Adipocyte (in vitro differentiated cells): ENCODE results near the gene RIN3.
"Not testable (repeated sequence)": the region's sequence is repeated elsewhere in the genome, so short reads cannot be mapped to it uniquely, and the experiment has no call there.

Source experiments
- DNase-seq: peaks from one replicate; pipeline ENCODE4 v3.0.0-alpha.2; 2015; ENCODE audit warnings: low read depth
- H3K27me3 ChIP-seq: replicated peaks from 2 replicates; pipeline ENCODE4 v1.7.0; 2013; ENCODE audit warnings: mild to moderate bottlenecking, low read length, moderate library complexity; ENCODE audit not compliant: control insufficient read depth, insufficient read depth
- H3K36me3 ChIP-seq: 2 replicates; pipeline ENCODE4 v1.7.0; 2013; ENCODE audit warnings: low read length, mild to moderate bottlenecking, moderate library complexity; ENCODE audit not compliant: control insufficient read depth, insufficient read depth, severe bottlenecking
- H3K4me1 ChIP-seq: 2 replicates; pipeline ENCODE4 v1.7.0; 2013; ENCODE audit warnings: mild to moderate bottlenecking, low read length, moderate library complexity; ENCODE audit not compliant: control insufficient read depth, insufficient read depth
- H3K4me3 ChIP-seq: 2 replicates; pipeline ENCODE4 v1.7.0; 2013; ENCODE audit warnings: mild to moderate bottlenecking, low read length, moderate library complexity
- H3K9ac ChIP-seq: 2 replicates; pipeline ENCODE4 v1.7.0; 2013; ENCODE audit warnings: mild to moderate bottlenecking, low read length, moderate library complexity
- H3K9me3 ChIP-seq: 2 replicates; pipeline ENCODE4 v1.7.0; 2013; ENCODE audit warnings: mild to moderate bottlenecking, low read length, moderate library complexity; ENCODE audit not compliant: control insufficient read depth

Gene RIN3

GRCh38 chr14:92676403-92677086 is 163.0 kb downstream of the RIN3 start:
- Histone ChIP-seq H3K9me3 (no peaks in the 10 kb centered on the region), H3K9ac (no peak overlapping the region), H3K4me3 (no peak overlapping the region), H3K27me3 (no peaks in the 10 kb centered on the region), H3K4me1 (peaks cover 5% of the 10 kb centered on the region), H3K36me3 (peaks cover 23% of the 10 kb centered on the region)
- DNase-seq: no peak

GRCh38 chr14:92677087-92677668 is 163.6 kb downstream of the RIN3 start:
- no peak for DNase-seq
- H3K9me3 ChIP-seq: no peaks in the 10 kb centered on the region
- no peaks in the 10 kb centered on the region for H3K27me3 ChIP-seq
- H3K9ac ChIP-seq: no peak overlapping the region
- H3K36me3 ChIP-seq: peaks cover 23% of the 10 kb centered on the region
- H3K4me3 ChIP-seq: no peak overlapping the region
- H3K4me1 ChIP-seq: peaks cover 5% of the 10 kb centered on the region

DNA sequence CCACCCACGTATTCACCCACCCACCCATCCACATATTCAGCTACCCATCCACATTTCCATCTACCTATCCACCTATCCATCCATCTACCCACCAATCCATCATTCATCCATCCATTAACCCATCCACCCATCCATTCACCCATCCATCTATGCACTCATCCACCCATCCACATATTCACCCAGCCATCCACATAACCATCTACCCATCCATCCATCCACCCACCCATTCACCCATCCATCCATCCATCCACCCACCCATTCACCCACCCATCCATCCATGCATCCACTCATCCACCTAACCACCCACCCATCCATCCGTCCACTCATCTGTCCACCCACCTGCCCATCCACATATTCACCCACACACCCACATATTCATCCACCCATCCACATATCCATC is 164.4 kb downstream of the RIN3 start:
- Histone ChIP-seq H3K36me3 (peaks cover 23% of the 10 kb centered on the region), H3K9ac (no peak overlapping the region), H3K9me3 (no peaks in the 10 kb centered on the region), H3K27me3 (no peaks in the 10 kb centered on the region), H3K4me3 (no peak overlapping the region), H3K4me1 (peaks cover 5% of the 10 kb centered on the region)
- no peak for DNase-seq

DNA sequence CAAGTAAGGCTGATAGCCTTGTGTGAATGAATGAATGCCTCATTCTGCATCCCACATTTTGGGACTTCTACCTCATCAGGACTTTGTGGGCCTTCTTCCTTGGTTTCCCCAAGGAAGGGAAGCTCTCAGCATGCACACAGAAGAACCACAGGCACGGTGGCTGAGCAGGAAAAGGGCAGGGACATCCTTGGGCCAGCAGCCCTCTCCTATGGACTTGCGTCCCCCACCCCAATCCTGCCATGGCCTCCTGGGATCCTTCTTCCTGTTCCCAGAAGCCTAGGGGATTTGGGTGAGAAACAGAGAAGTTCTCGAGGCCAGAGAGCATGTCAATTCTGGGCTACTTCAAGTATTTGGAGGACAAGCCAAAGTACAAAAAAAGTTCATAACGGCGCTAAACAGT is 165.2 kb downstream of the RIN3 start:
- H3K36me3 ChIP-seq: peaks cover 21% of the 10 kb centered on the region
- H3K9ac ChIP-seq: no peak overlapping the region
- peaks cover 5% of the 10 kb centered on the region for H3K4me1 ChIP-seq
- no peak for DNase-seq
- no peak overlapping the region for H3K4me3 ChIP-seq
- H3K9me3 ChIP-seq: no peaks in the 10 kb centered on the region
- no peaks in the 10 kb centered on the region for H3K27me3 ChIP-seq

DNA sequence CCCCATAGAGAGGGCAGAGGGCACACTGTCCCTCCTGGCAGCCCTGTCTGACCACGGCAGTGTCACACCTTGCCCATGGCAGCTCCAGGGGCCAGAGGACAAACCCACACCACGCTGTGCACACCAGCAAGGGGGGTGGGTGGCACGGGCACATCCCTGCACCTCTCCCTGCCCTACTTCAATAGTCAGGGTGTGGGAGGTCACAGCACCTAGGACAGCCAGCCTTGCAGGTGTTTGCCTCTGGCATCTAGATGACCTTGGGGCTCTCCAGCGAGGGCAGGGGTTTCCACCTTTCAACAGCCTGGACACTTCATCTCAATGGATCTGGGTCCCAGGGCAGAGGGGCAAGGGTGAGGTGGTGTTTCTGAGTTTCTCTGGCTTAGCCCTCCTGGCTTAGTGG is 165.7 kb downstream of the RIN3 start:
- H3K4me1 ChIP-seq: peaks cover 5% of the 10 kb centered on the region
- H3K9ac ChIP-seq: no peak overlapping the region
- no peaks in the 10 kb centered on the region for H3K9me3 ChIP-seq
- no peak for DNase-seq
- H3K36me3 ChIP-seq: peaks cover 19% of the 10 kb centered on the region
- H3K27me3 ChIP-seq: no peaks in the 10 kb centered on the region
- H3K4me3 ChIP-seq: no peak overlapping the region

DNA sequence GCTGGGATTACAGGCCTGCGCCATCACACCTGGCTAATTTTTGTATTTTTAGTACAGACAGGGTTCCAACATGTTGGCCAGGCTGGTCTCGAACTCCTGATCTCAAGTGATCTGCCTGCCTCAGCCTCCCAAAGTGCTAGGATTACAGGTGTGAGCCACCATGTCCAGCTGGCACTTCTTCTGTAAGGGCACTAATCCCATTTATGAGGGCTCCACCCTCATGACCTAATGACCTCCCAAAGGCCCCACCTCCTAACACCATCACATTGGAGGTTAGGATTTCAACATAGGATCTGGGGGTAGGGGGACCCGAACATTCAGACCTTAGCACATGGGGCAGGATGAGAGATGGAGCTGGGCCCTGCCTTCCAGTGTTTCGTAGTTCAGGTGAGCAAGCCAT is 166.7 kb downstream of the RIN3 start:
- DNase-seq, H3K9me3 ChIP-seq, H3K9ac ChIP-seq, H3K4me1 ChIP-seq, H3K4me3 ChIP-seq, H3K27me3 ChIP-seq: not testable (repeated sequence)
- peaks cover 19% of the 10 kb centered on the region for H3K36me3 ChIP-seq

DNA sequence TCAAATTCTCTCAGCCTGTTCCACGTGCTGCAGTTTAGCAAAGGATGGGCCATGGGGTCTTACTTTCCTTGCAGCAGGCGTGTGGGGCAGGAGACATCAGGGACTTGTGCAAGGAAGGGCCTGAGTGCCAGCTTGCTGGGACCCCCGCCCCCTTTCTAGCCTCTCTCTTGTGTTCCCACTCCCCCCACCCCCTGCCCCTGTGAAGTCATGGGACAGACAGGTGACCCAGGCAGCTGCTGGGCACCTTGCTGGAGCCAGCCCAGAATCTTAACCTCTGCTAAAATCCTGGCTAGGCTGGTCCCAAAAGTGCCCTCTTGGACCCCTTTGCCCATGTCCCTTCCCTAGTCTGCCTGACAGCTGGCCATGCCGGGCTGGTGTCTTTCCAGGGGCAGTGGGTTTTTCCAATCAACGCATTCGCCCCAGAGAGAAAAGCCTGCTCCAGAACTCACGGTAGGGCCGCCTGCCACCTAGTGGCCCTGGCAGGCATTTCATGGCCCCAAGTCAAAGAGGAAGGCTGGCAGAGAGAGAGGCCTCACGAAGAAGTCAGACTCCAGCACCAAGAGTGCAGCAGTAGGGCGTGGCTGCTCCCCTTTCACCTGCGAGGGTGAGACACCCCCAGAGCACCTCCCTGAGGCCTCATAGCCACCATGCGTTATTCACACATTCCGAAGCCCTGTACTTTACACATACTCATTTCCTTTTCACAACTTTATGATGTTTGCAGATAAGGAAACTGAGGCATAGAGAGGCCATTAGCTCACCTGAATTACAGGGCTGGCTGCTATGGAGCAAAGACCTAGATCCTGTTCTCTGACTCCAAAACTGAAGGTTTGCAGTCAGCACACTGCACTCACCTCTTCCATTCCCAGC is 167.4 kb downstream of the RIN3 start:
- DNase-seq: peak; percentile 86
- H3K4me3 ChIP-seq: no peak overlapping the region
- no peaks in the 10 kb centered on the region for H3K9me3 ChIP-seq
- peaks cover 5% of the 10 kb centered on the region for H3K4me1 ChIP-seq
- peaks cover 21% of the 10 kb centered on the region for H3K36me3 ChIP-seq
- H3K9ac ChIP-seq: peak overlapping the region; percentile 51
- H3K27me3 ChIP-seq: no peaks in the 10 kb centered on the region

GRCh38 chr14:92683041-92683440 is 169.5 kb downstream of the RIN3 start:
- peaks cover 5% of the 10 kb centered on the region for H3K4me1 ChIP-seq

GRCh38 chr14:92684801-92685560 is 171.4 kb downstream of the RIN3 start:
- Histone ChIP-seq H3K4me3 (no peak overlapping the region), H3K9me3 (no peaks in the 10 kb centered on the region), H3K36me3 (peaks cover 8% of the 10 kb centered on the region), H3K9ac (no peak overlapping the region), H3K27me3 (no peaks in the 10 kb centered on the region), H3K4me1 (peaks cover 5% of the 10 kb centered on the region)
- no peak for DNase-seq

More at GRCh38 chr14:92683041-92683440, 169.5 kb downstream of the RIN3 start:
- Histone ChIP-seq H3K9me3 (no peaks in the 10 kb centered on the region), H3K9ac (no peak overlapping the region), H3K27me3 (no peaks in the 10 kb centered on the region), H3K36me3 (peaks cover 14% of the 10 kb centered on the region), H3K4me3 (no peak overlapping the region)
- DNase-seq: no peak

GRCh38 chr14:92685784-92686355 is 172.3 kb downstream of the RIN3 start:
- no peak overlapping the region for H3K9ac ChIP-seq

More at GRCh38 chr14:92685784-92686355, 172.3 kb downstream of the RIN3 start:
- H3K4me3 ChIP-seq: no peak overlapping the region
- H3K27me3 ChIP-seq: no peaks in the 10 kb centered on the region
- H3K9me3 ChIP-seq: no peaks in the 10 kb centered on the region
- peaks cover 5% of the 10 kb centered on the region for H3K4me1 ChIP-seq
- DNase-seq: no peak
- peaks cover 8% of the 10 kb centered on the region for H3K36me3 ChIP-seq
